ENCODE measurements around the gene NCDN.

- TF ChIP-seq POLR2A (IDR thresholded peaks at IDR 0.05; ENCODE audit: low read depth), result no peak
- TF ChIP-seq CTCF (IDR thresholded peaks at IDR 0.05), result no peak
- no peak for TF ChIP-seq POLR2AphosphoS5 (IDR thresholded peaks at IDR 0.05)
- TF ChIP-seq EP300 (IDR thresholded peaks at IDR 0.05), result no peak
Measured at GRCh38 chr1:35615440-35615839, 57.8 kb downstream of the NCDN start.
